ENCODE measurements around the gene ROCK2. TPM values are rescaled to one million over a fixed set of nuclear protein-coding genes. Genes with fewer than 3 reads are reported as not detected.

Gene ROCK2
- total and polyA plus RNA-seq, 2 donors (not counting 1 experiment from before 2014, with no cell fraction given): 2.3 to 30.2 TPM

GRCh38 chr2:11244091-11244826, 100.2 kb downstream of the ROCK2 start:
- H2AFZ ChIP-seq (ENCODE audit: insufficient read depth, low read depth, low read length, poor library complexity, severe bottlenecking): no peak overlapping the region
- ATAC-seq (ENCODE audit: low read depth) (no peak), DNase-seq (no peak)
- H3K9ac ChIP-seq (ENCODE audit: low read length): no peak overlapping the region
- intact Hi-C loops (cut with micrococcal nuclease): no loop called here
- Mint-ChIP-seq H3K4me1 (peaks cover 6% of the 10 kb centered on the region), H3K27ac (no peak overlapping the region), H3K27me3 (no peaks in the 10 kb centered on the region), H3K9me3 (ENCODE audit: insufficient read depth) (no peaks in the 10 kb centered on the region), H3K4me3 (no peak overlapping the region)
- no peaks in the 10 kb centered on the region for H3K27me3 ChIP-seq (replicated peaks in 1 of 4; ENCODE audit: control extremely low read depth in 1 of 4, control insufficient read depth in 3 of 4, insufficient read depth in 4 of 4, low read length in 3 of 4)
- H4K20me1 ChIP-seq (ENCODE audit: control insufficient read depth, insufficient read depth, low read length, poor library complexity, severe bottlenecking): no peaks in the 10 kb centered on the region
- POLR2A ChIA-PET: no interaction called here
- H3K4me1 ChIP-seq (ENCODE audit: control insufficient read depth in 2 of 2, insufficient read depth in 2 of 2, low read length in 2 of 2): no peaks in the 10 kb centered on the region
- no peak overlapping the region for H3K4me3 ChIP-seq (ENCODE audit: control extremely low read depth in 1 of 5, extremely low read depth in 1 of 5, insufficient read depth in 1 of 5, low read depth in 2 of 5, low read length in 4 of 5)
- CTCF ChIA-PET: no interaction called here
- 100% methylated on average over 1 of the region's 1 CpG for WGBS (ENCODE audit: insufficient coverage)
- no peak overlapping the region for H3K4me2 ChIP-seq (replicated peaks; ENCODE audit: low read depth, low read length, poor library complexity, severe bottlenecking)
- peaks cover 0 to 5% of the 10 kb centered on the region in 2 experiments for H3K36me3 ChIP-seq (replicated peaks in 1 of 2; ENCODE audit: control extremely low read depth in 1 of 2, control insufficient read depth in 1 of 2, extremely low read depth in 1 of 2, insufficient read depth in 2 of 2, low read length in 1 of 2)
- H3K27ac ChIP-seq (ENCODE audit: low read length in 2 of 2): no peak overlapping the region
- H3K79me2 ChIP-seq (ENCODE audit: control insufficient read depth, insufficient read depth, low read length): no peaks in the 10 kb centered on the region
- no peak for TF ChIP-seq CTCF (IDR thresholded peaks at IDR 0.05)
- no peak for TF ChIP-seq EZH2 (IDR thresholded peaks at IDR 0.05; ENCODE audit: borderline replicate concordance, insufficient read depth, low read depth, low read length, poor library complexity, severe bottlenecking)
- H3K9me3 ChIP-seq (ENCODE audit: control extremely low read depth in 1 of 3, control insufficient read depth in 2 of 3, insufficient read depth in 1 of 3, low read length in 2 of 3): no peaks in the 10 kb centered on the region

GRCh38 chr2:11243512-11243911, 100.9 kb downstream of the ROCK2 start:
- Mint-ChIP-seq H3K4me1 (peaks cover 9% of the 10 kb centered on the region), H3K4me3 (no peak overlapping the region), H3K27me3 (no peaks in the 10 kb centered on the region), H3K27ac (no peak overlapping the region), H3K9me3 (ENCODE audit: insufficient read depth) (no peaks in the 10 kb centered on the region)
- no peaks in the 10 kb centered on the region for H3K27me3 ChIP-seq (replicated peaks in 1 of 4; ENCODE audit: control extremely low read depth in 1 of 4, control insufficient read depth in 3 of 4, insufficient read depth in 4 of 4, low read length in 3 of 4)
- no CpG with 5 or more reads among the region's 1 CpG for WGBS (ENCODE audit: insufficient coverage)
- POLR2A ChIA-PET: no interaction called here
- no peak overlapping the region for H3K4me2 ChIP-seq (replicated peaks; ENCODE audit: low read depth, low read length, poor library complexity, severe bottlenecking)
- peaks cover 0 to 5% of the 10 kb centered on the region in 2 experiments for H3K36me3 ChIP-seq (replicated peaks in 1 of 2; ENCODE audit: control extremely low read depth in 1 of 2, control insufficient read depth in 1 of 2, extremely low read depth in 1 of 2, insufficient read depth in 2 of 2, low read length in 1 of 2)
- no peak overlapping the region for H2AFZ ChIP-seq (ENCODE audit: insufficient read depth, low read depth, low read length, poor library complexity, severe bottlenecking)
- no peak overlapping the region for H3K27ac ChIP-seq (ENCODE audit: low read length in 2 of 2)
- no peaks in the 10 kb centered on the region for H4K20me1 ChIP-seq (ENCODE audit: control insufficient read depth, insufficient read depth, low read length, poor library complexity, severe bottlenecking)
- ATAC-seq (ENCODE audit: low read depth) (no peak), DNase-seq (no peak)
- CTCF ChIA-PET: no interaction called here
- H3K9ac ChIP-seq (ENCODE audit: low read length): no peak overlapping the region
- H3K9me3 ChIP-seq (ENCODE audit: control extremely low read depth in 1 of 3, control insufficient read depth in 2 of 3, insufficient read depth in 1 of 3, low read length in 2 of 3): no peaks in the 10 kb centered on the region
- intact Hi-C loops (cut with micrococcal nuclease): no loop called here
- no peak for TF ChIP-seq EZH2 (IDR thresholded peaks at IDR 0.05; ENCODE audit: borderline replicate concordance, insufficient read depth, low read depth, low read length, poor library complexity, severe bottlenecking)
- H3K79me2 ChIP-seq (ENCODE audit: control insufficient read depth, insufficient read depth, low read length): no peaks in the 10 kb centered on the region
- H3K4me3 ChIP-seq (ENCODE audit: control extremely low read depth in 1 of 5, extremely low read depth in 1 of 5, insufficient read depth in 1 of 5, low read depth in 2 of 5, low read length in 4 of 5): no peak overlapping the region
- H3K4me1 ChIP-seq (ENCODE audit: control insufficient read depth in 2 of 2, insufficient read depth in 2 of 2, low read length in 2 of 2): no peaks in the 10 kb centered on the region
